PC-9 (cell line): ENCODE data around the gene CMIP.

Experiments used
- EZH2 ChIP-seq: fragments of 200-600 bp; sonication (generic); IDR thresholded peaks from 2 replicates; pipeline ENCODE4 v1.8.0; 2017; ENCODE audit warnings: antibody characterized with exemption, low read depth
- TF ChIP-seq, protein P1 (sequence below): fragments of 200-600 bp; sonication (generic); conservative IDR thresholded peaks from 2 replicates; pipeline ENCODE4 v1.6.1; 2017; ENCODE audit warnings: mixed run types, antibody characterized with exemption, mild to moderate bottlenecking, moderate library complexity

DNA sequence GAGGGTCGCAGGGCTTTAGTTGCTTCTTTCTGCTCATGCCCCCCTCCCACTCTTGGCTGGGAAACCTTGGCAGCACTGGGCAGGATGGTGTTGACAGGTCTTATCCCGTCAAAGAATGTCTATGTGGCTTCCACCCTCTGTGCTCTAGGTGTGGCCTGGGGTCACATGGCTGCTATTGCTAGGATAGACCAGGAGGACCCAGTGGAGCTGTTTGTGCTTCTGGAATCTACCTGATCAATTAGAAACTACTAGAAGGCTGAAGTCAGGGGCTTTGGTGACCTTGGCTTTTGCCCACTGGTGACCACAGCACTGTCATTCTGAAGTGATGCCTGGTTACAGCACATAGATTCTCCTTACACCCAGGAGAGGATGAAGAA is 105.8 kb downstream of the CMIP start:
- TF ChIP-seq EZH2: no peak
- TF ChIP-seq, protein P1, sequence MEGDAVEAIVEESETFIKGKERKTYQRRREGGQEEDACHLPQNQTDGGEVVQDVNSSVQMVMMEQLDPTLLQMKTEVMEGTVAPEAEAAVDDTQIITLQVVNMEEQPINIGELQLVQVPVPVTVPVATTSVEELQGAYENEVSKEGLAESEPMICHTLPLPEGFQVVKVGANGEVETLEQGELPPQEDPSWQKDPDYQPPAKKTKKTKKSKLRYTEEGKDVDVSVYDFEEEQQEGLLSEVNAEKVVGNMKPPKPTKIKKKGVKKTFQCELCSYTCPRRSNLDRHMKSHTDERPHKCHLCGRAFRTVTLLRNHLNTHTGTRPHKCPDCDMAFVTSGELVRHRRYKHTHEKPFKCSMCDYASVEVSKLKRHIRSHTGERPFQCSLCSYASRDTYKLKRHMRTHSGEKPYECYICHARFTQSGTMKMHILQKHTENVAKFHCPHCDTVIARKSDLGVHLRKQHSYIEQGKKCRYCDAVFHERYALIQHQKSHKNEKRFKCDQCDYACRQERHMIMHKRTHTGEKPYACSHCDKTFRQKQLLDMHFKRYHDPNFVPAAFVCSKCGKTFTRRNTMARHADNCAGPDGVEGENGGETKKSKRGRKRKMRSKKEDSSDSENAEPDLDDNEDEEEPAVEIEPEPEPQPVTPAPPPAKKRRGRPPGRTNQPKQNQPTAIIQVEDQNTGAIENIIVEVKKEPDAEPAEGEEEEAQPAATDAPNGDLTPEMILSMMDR: no peak
